Left ventricle myocardium inferior (tissue), 1 donor: Measurements from ENCODE around the gene AIFM3. TPM values are rescaled to one million over a fixed set of nuclear protein-coding genes. Genes with fewer than 3 reads are reported as not detected.

ENCODE experiments used
- DNase-seq: peaks from one replicate; pipeline ENCODE4 v3.0.0-alpha.2; 2020
- H3K27ac ChIP-seq: fragments of 200-600 bp; replicated peaks from 2 replicates; pipeline ENCODE4 v1.8.0; 2021
- H3K27me3 ChIP-seq: fragments of 200-600 bp; 2 replicates; pipeline ENCODE4 v1.8.0; 2021; ENCODE audit warnings: low read depth
- H3K36me3 ChIP-seq: fragments of 200-600 bp; 2 replicates; pipeline ENCODE4 v1.8.0; 2021
- H3K4me1 ChIP-seq: fragments of 200-600 bp; 2 replicates; pipeline ENCODE4 v1.8.0; 2021
- H3K4me3 ChIP-seq: fragments of 200-600 bp; 2 replicates; pipeline ENCODE4 v1.8.0; 2021; ENCODE audit warnings: mild to moderate bottlenecking, moderate library complexity
- H3K9me3 ChIP-seq: fragments of 200-600 bp; replicated peaks from 2 replicates; pipeline ENCODE4 v1.8.0; 2021
- intact Hi-C: fragments of 100-400 bp; cut with micrococcal nuclease; formaldehyde crosslinking; loops from one replicate; pipeline ENCODE4 v1.11.0; 2022
- total RNA-seq: library from RNA; stranded (reverse); fragmentation: NEBNext Ultra II Directional; extraction: Animal tissue kit (Norgen Biotek cat#: 25700); gene quantifications from one replicate; pipeline ENCODE4 v1.2.1, GENCODE V29; 2021
- TF ChIP-seq, protein P1 (sequence below): fragments of 200-600 bp; IDR thresholded peaks from 2 replicates; pipeline ENCODE4 v1.8.0; 2021; ENCODE audit warnings: antibody characterized with exemption, mild to moderate bottlenecking, borderline replicate concordance
- donor health status: DM: no; HTN: yes; CAD: no; lungs with severe emphysema.

AIFM3 gene
- total RNA-seq, 1 donor from 2014 or later = 0.47 TPM

DNA sequence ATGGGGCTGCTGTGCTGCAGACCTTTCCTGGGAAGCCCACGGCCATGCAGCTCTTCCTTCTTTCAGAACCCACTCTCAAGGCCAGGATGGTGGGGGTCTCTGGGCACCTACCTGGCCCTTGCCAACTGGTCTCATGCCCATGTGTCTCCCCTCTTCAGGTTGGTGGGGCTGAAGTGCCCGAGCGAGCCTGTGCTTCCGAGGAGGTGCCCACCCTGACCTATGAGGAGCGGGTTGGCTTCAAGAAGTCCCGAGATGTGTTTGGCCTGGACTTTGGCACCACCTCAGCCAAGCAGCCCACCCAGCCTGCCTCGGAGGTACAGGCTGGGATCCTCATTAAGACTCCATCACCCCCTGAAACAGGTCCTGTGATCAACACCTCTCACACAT is 25.0 kb downstream of the AIFM3 start:
- TF ChIP-seq, protein P1, sequence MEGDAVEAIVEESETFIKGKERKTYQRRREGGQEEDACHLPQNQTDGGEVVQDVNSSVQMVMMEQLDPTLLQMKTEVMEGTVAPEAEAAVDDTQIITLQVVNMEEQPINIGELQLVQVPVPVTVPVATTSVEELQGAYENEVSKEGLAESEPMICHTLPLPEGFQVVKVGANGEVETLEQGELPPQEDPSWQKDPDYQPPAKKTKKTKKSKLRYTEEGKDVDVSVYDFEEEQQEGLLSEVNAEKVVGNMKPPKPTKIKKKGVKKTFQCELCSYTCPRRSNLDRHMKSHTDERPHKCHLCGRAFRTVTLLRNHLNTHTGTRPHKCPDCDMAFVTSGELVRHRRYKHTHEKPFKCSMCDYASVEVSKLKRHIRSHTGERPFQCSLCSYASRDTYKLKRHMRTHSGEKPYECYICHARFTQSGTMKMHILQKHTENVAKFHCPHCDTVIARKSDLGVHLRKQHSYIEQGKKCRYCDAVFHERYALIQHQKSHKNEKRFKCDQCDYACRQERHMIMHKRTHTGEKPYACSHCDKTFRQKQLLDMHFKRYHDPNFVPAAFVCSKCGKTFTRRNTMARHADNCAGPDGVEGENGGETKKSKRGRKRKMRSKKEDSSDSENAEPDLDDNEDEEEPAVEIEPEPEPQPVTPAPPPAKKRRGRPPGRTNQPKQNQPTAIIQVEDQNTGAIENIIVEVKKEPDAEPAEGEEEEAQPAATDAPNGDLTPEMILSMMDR = no peak
- intact Hi-C loops = no loop called here
- Histone ChIP-seq H3K4me3 (no peak overlapping the region), H3K36me3 (peaks cover 66% of the 10 kb centered on the region), H3K27me3 (no peaks in the 10 kb centered on the region), H3K9me3 (no peaks in the 10 kb centered on the region), H3K27ac (no peak overlapping the region), H3K4me1 (no peaks in the 10 kb centered on the region)
- no peak for DNase-seq

DNA sequence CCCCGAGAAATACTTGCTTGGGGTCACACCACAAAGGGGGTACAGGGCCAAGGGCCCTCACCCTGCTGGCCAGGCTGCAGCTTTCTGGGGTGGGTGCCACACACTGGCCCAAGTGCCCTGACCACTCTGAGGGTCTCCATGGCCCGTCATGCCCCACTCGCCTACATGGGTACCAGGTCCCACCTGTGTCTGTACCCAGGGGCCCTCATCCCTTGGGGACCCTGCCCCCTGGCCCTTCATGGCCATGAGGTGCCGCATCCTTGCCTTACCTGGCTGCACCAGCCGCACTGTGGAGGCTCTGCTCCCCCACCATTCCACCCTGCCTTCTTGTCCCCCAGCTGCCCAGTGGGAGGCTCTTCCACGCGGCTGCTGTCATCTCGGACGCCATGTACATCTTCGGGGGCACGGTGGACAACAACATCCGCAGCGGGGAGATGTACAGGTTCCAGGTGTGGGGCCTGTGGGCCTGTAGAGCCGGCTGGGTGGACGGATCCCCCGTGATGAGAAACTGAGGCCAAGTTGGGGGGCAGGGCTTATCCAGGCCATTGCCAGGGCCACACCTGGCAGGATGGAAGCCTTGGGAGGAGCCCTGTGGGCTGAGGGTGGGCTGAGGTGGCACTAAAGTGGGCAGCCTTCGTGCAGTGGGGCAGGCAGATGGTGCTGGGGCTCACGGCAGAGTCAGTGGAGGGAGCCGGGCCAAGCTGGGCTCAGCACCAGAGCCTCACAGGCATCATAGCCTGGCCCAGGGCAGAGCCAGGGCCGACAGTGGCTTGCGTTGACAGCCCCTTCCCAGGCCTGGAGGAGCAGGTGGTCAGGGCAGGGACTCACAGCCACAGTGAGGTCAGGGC is 25.6 kb downstream of the AIFM3 start:
- Histone ChIP-seq H3K36me3 (peaks cover 64% of the 10 kb centered on the region), H3K9me3 (no peaks in the 10 kb centered on the region), H3K4me1 (no peaks in the 10 kb centered on the region), H3K4me3 (no peak overlapping the region), H3K27ac (no peak overlapping the region), H3K27me3 (no peaks in the 10 kb centered on the region)
- DNase-seq = no peak
- intact Hi-C loops = no loop called here
- TF ChIP-seq, protein P1 = no peak

DNA sequence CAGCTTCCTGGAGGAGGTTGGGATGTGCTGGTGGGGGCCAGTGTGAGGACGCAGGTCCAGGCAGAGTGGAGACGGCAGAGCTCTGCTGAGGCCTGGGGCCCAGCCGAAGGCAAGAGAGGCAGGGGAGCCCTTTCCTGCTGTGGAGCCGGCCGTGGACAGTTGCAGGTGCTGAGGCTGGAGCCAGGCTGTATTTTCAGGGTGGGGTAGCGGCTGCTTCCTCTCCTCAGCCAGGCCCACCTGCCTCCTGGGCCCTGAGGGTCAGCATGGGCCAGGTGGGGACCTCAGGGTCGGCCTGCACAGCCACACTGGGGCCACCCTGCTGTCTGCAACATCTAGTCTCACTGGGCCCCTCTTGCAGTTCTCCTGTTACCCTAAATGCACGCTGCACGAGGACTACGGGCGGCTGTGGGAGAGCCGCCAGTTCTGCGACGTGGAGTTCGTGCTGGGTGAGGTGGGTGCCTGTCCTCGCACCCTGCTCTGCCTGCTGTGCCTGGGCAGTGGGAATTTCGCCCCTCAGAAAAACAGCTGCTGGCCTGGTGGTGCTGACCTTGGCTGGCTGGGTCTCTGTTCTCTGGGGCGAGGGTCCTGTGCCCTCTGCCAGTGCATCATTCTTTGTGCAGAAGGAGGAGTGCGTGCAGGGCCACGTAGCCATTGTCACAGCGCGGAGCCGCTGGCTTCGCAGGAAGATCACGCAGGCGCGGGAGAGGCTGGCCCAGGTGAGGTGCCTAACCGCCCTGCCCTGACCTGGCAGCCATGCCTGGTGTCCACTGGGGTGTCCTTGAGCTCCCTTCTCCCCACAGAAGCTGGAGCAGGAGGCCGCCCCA is 26.5 kb downstream of the AIFM3 start:
- Histone ChIP-seq H3K9me3 (no peaks in the 10 kb centered on the region), H3K27ac (no peak overlapping the region), H3K36me3 (peaks cover 65% of the 10 kb centered on the region), H3K4me3 (no peak overlapping the region), H3K4me1 (no peaks in the 10 kb centered on the region), H3K27me3 (no peaks in the 10 kb centered on the region)
- intact Hi-C loops = no loop called here
- TF ChIP-seq, protein P1 = no peak
- DNase-seq = no peak

DNA sequence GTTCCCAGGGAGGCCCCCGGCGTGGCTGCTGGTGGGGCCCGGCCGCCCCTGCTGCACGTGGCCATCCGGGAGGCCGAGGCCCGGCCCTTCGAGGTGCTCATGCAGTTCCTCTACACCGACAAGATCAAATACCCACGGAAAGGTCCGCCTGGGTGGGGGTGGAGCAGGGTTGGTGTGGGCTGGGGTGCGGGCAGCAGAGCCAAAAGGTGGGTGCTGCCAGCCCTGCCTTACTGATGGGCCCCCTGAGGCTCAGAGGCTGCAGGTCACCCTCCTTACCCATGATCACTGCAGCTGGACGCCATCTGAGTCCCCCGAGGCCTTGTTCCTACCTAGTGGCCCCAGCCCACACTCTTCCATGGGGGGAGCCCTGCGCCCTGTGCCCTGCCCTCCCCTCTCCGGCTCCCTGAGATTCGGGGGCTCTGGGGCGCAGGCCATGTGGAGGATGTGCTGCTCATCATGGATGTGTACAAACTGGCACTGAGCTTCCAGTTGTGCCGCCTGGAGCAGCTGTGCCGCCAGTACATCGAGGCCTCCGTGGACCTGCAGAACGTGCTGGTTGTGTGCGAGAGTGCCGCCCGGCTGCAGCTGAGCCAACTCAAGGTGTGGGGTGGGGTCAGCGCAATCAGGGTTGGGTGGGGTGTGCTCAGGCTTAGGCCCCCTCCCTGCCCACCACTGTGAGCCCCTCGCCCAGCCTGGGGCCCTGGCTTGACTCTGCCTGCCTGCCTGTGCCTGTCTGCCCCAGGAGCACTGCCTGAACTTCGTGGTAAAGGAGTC is 27.3 kb downstream of the AIFM3 start:
- no peak overlapping the region for H3K4me3 ChIP-seq
- H3K9me3 ChIP-seq = no peaks in the 10 kb centered on the region
- no peak overlapping the region for H3K27ac ChIP-seq
- peaks cover 70% of the 10 kb centered on the region for H3K36me3 ChIP-seq
- H3K4me1 ChIP-seq = peaks cover 2% of the 10 kb centered on the region
- H3K27me3 ChIP-seq = no peaks in the 10 kb centered on the region
- TF ChIP-seq, protein P1 = no peak
- DNase-seq = no peak
- intact Hi-C loops = no loop called here

DNA sequence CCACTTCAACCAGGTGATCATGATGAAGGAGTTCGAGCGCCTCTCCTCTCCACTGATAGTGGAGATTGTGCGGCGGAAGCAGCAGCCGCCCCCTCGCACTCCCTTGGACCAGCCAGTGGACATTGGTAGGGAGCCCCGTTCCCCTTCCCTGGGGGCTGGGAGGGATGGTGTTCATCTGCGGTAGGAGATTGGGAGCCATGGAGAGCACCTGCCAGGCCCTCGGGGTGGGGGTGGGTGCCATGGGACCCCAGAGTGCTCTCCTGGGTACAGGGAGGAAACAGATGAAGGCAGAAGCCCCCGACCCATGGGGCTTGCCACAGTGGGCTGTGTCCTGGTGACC is 27.8 kb downstream of the AIFM3 start:
- DNase-seq = no peak
- TF ChIP-seq, protein P1 = no peak
- Histone ChIP-seq H3K27ac (no peak overlapping the region), H3K36me3 (peaks cover 76% of the 10 kb centered on the region), H3K4me1 (peaks cover 8% of the 10 kb centered on the region), H3K9me3 (no peaks in the 10 kb centered on the region), H3K27me3 (no peaks in the 10 kb centered on the region), H3K4me3 (no peak overlapping the region)
- intact Hi-C loops = no loop called here
